SK-N-SH (cell line): ENCODE measurements around the gene MAPRE2. TPM values are rescaled to one million over a fixed set of nuclear protein-coding genes. Genes with fewer than 3 reads are reported as not detected.

Source experiments
- CTCF ChIA-PET: fragments of 300-600, 350-600 bp; formaldehyde crosslinking; extraction: SDS; loops from one replicate; lab custom pipeline; 2021; lab: Yijun Ruan, JAX
- POLR2A ChIA-PET: fragments of 350-600 bp; sonication (Branson Sonifier 250); formaldehyde crosslinking; extraction: SDS; loops from one replicate; lab custom pipeline; 2020; ENCODE audit warnings: antibody characterized with exemption, inconsistent platforms; lab: Yijun Ruan, JAX
- DNase-seq: peaks from one replicate; pipeline ENCODE4 v3.0.0; 2012
- H2AFZ ChIP-seq: fragments of 200-600 bp; sonication (generic); 2 replicates; pipeline ENCODE4 v1.8.1; 2016; ENCODE audit warnings: antibody characterized with exemption, mild to moderate bottlenecking, low read depth
- H3F3A ChIP-seq: fragments of 200-600 bp; sonication (generic); replicated peaks from 2 replicates; pipeline ENCODE3; 2016; ENCODE audit warnings: antibody characterized with exemption, mild to moderate bottlenecking; ENCODE audit not compliant: insufficient read depth
- H3K27ac ChIP-seq, 2 experiments: fragments of 200-500 bp in 1 of 2; fragments of 200-600 bp in 1 of 2; sonication (Bioruptor generic) in 1 of 2; sonication (generic), shearing (Covaris generic) in 1 of 2; 2 replicates each; pipeline versions ENCODE4 v1.5.1 to v1.6.1; 2014 to 2016; ENCODE audit warnings: low read depth in 2 of 2, inconsistent platforms in 1 of 2, low read length in 1 of 2, mild to moderate bottlenecking in 1 of 2, mixed read lengths in 1 of 2
- H3K27me3 ChIP-seq: fragments of 200-600 bp; sonication (generic), shearing (Covaris generic); 2 replicates; pipeline ENCODE4 v1.6.1; 2016; ENCODE audit warnings: mixed run types; ENCODE audit not compliant: insufficient read depth
- H3K36me3 ChIP-seq, 2 experiments: fragments of 200-500 bp in 1 of 2; fragments of 200-600 bp in 1 of 2; sonication (Bioruptor generic) in 1 of 2; sonication (generic) in 1 of 2; replicated peaks in 1 of 2; 2 replicates each; pipeline versions ENCODE3 to v1.5.1; 2014 to 2016; ENCODE audit warnings: low read length in 1 of 2, mild to moderate bottlenecking in 1 of 2; ENCODE audit not compliant: insufficient read depth in 2 of 2, control insufficient read depth in 1 of 2
- H3K4me1 ChIP-seq, 2 experiments: fragments of 200-500 bp in 1 of 2; fragments of 200-600 bp in 1 of 2; sonication (Bioruptor generic) in 1 of 2; sonication (generic), shearing (Covaris generic) in 1 of 2; 2 replicates each; pipeline versions ENCODE4 v1.5.1 to v1.6.1; 2014 to 2016; ENCODE audit warnings: low read depth in 1 of 2, low read length in 1 of 2, mixed run types in 1 of 2; ENCODE audit not compliant: insufficient read depth in 2 of 2, control insufficient read depth in 1 of 2
- H3K4me2 ChIP-seq: fragments of 200-600 bp; sonication (generic), shearing (Covaris generic); 2 replicates; pipeline ENCODE4 v1.6.1; 2017; ENCODE audit warnings: mixed run types
- H3K4me3 ChIP-seq, 2 experiments: fragments of 200-500 bp in 1 of 2; fragments of 200-600 bp in 1 of 2; sonication (Bioruptor generic) in 1 of 2; sonication (generic), shearing (Covaris generic) in 1 of 2; 2 replicates each; pipeline versions ENCODE4 v1.5.1 to v1.8.1; 2014 to 2016; ENCODE audit warnings: low read depth in 2 of 2, inconsistent platforms in 1 of 2, low read length in 1 of 2, mild to moderate bottlenecking in 1 of 2, mixed read lengths in 1 of 2, moderate library complexity in 1 of 2
- H3K79me2 ChIP-seq: fragments of 200-600 bp; sonication (generic); 2 replicates; pipeline ENCODE4 v1.8.1; 2017; ENCODE audit warnings: mild to moderate bottlenecking; ENCODE audit not compliant: insufficient read depth
- H3K9ac ChIP-seq: fragments of 200-600 bp; sonication (generic); 2 replicates; pipeline ENCODE4 v1.6.1; 2017; ENCODE audit warnings: mixed run types
- H3K9me2 ChIP-seq: fragments of 200-600 bp; sonication (generic); 2 replicates; pipeline ENCODE4 v1.6.1; 2017; ENCODE audit warnings: mixed run types
- H3K9me3 ChIP-seq: fragments of 200-600 bp; sonication (generic); 2 replicates; pipeline ENCODE4 v1.6.1; 2017; ENCODE audit warnings: mixed run types, mild to moderate bottlenecking, moderate library complexity
- H4K20me1 ChIP-seq: fragments of 200-600 bp; sonication (generic); 2 replicates; pipeline ENCODE4 v1.6.1; 2017; ENCODE audit warnings: mild to moderate bottlenecking, mixed run types; ENCODE audit not compliant: insufficient read depth
- CHD2 ChIP-seq: fragments of 150-350 bp; IDR thresholded peaks from 2 replicates; pipeline ENCODE4 v1.6.1; 2018; ENCODE audit warnings: low read length; ENCODE audit not compliant: partially characterized antibody
- ELF1 ChIP-seq: IDR thresholded peaks from 2 replicates; pipeline ENCODE4 v1.4.0; 2012
- GABPA ChIP-seq: IDR thresholded peaks from 2 replicates; pipeline ENCODE4 v1.4.0; 2012; ENCODE audit warnings: low read depth, mild to moderate bottlenecking
- IRF3 ChIP-seq: fragments of 150-350 bp; IDR thresholded peaks from 2 replicates; pipeline ENCODE4 v1.6.1; 2016; ENCODE audit warnings: mild to moderate bottlenecking, low read depth, low read length
- JUND ChIP-seq: IDR thresholded peaks from 2 replicates; pipeline ENCODE4 v1.4.0; 2012
- NFIC ChIP-seq: IDR thresholded peaks from 2 replicates; pipeline ENCODE4 v1.4.0; 2012; ENCODE audit warnings: borderline replicate concordance
- PBX3 ChIP-seq: IDR thresholded peaks from 2 replicates; pipeline ENCODE4; 2012
- POLR2AphosphoS5 ChIP-seq: IDR thresholded peaks from 2 replicates; pipeline ENCODE4 v1.6.1; 2012; ENCODE audit warnings: low read depth, low read length
- RAD21 ChIP-seq: IDR thresholded peaks from 2 replicates; pipeline ENCODE4 v1.6.1; 2012; ENCODE audit warnings: mild to moderate bottlenecking, low read length
- RCOR1 ChIP-seq: fragments of 150-350 bp; IDR thresholded peaks from 2 replicates; pipeline ENCODE4 v1.6.1; 2017; ENCODE audit warnings: antibody characterized with exemption, low read length
- REST ChIP-seq: IDR thresholded peaks from 2 replicates; pipeline ENCODE4 v1.6.1; 2012; ENCODE audit warnings: mild to moderate bottlenecking, low read depth, low read length, moderate library complexity
- SIN3A ChIP-seq: IDR thresholded peaks from 2 replicates; pipeline ENCODE4 v1.6.1; 2012; ENCODE audit warnings: low read depth, mild to moderate bottlenecking, low read length, moderate library complexity, borderline replicate concordance
- TCF12 ChIP-seq: IDR thresholded peaks from 2 replicates; pipeline ENCODE4 v1.4.0; 2012
- USF1 ChIP-seq: IDR thresholded peaks from 2 replicates; pipeline ENCODE4 v1.4.0; 2012; ENCODE audit warnings: low read depth, borderline replicate concordance
- USF2 ChIP-seq: fragments of 150-350 bp; IDR thresholded peaks from 2 replicates; pipeline ENCODE4 v1.6.1; 2017; ENCODE audit warnings: antibody characterized with exemption, low read length, low read depth, borderline replicate concordance
- WGBS: methylation state at CpG from one replicate; pipeline ENCODE4 v1.1.6; 2017; ENCODE audit warnings: low lambda C conversion rate; 5-methylcytosine and 5-hydroxymethylcytosine counted together
- polyA plus RNA-seq, 3 experiments: library from polyadenylated mRNA; depleted of rRNA; stranded (reverse); fragments of >200 nt; gene quantifications; 2 replicates each; pipeline ENCODE4 v1.2.3, GENCODE V29; 2012

Gene MAPRE2
- polyA plus RNA-seq, 1 of the 3 experiments (the other 2 are of a cell fraction) = 11.5 TPM

- POLR2A ChIA-PET = no interaction called here
- no peak overlapping the region for H3K4me3 ChIP-seq
- WGBS = 98% methylated on average over 2 of the region's 2 CpGs
- CTCF ChIA-PET = no interaction called here
- no peak overlapping the region for H3K4me2 ChIP-seq
- no peaks in the 10 kb centered on the region for H3K9me2 ChIP-seq
- TF ChIP-seq SIN3A (no peak), POLR2AphosphoS5 (no peak), RCOR1 (no peak), USF1 (no peak)
- TF ChIP-seq, all 33 proteins: peak for 0
- H3K9ac ChIP-seq = no peak overlapping the region
- H3K36me3 ChIP-seq = no peaks in the 10 kb centered on the region
- H2AFZ ChIP-seq = no peak overlapping the region
- H3K79me2 ChIP-seq = no peaks in the 10 kb centered on the region
- no peaks in the 10 kb centered on the region for H3F3A ChIP-seq
- no peaks in the 10 kb centered on the region for H3K9me3 ChIP-seq
- no peak overlapping the region for H3K27ac ChIP-seq
- no peaks in the 10 kb centered on the region for H4K20me1 ChIP-seq
- DNase-seq = no peak
- H3K27me3 ChIP-seq = no peaks in the 10 kb centered on the region
- H3K4me1 ChIP-seq = peaks cover under 1 to 13% of the 10 kb centered on the region in 2 experiments; a peak in 2 of 4 replicates
These were observed 14.5 kb downstream of the MAPRE2 start for GRCh38 chr18:35055726-35056125.

GRCh38 chr18:35059280-35059927 lies 18.2 kb downstream of the MAPRE2 start:
- 97% methylated on average over 5 of the region's 5 CpGs for WGBS
- ChIA-PET POLR2A (no interaction called here), CTCF (interaction anchor here (0.9 to 1.4 kb wide), 4 partner anchors 14 to 171 kb away, joined by 3 to 5 read pairs (median 3); no protein-coding TSS in a partner anchor)
- no peak for DNase-seq
- H3K27ac ChIP-seq = no peak overlapping the region
- H3K9ac ChIP-seq = no peak overlapping the region
- no peak overlapping the region for H3K4me2 ChIP-seq
- H3K4me3 ChIP-seq = no peak overlapping the region
- H3K9me3 ChIP-seq = no peaks in the 10 kb centered on the region
- no peaks in the 10 kb centered on the region for H4K20me1 ChIP-seq
- H3K36me3 ChIP-seq = no peaks in the 10 kb centered on the region
- H3K27me3 ChIP-seq = no peaks in the 10 kb centered on the region
- no peaks in the 10 kb centered on the region for H3K9me2 ChIP-seq
- H3K4me1 ChIP-seq = peaks cover 0 to 5% of the 10 kb centered on the region in 2 experiments; a peak in 2 of 4 replicates
- 0 out of 2 replicates have a peak, but pooled peaks cover 7% of the 10 kb centered on the region for H3K79me2 ChIP-seq
- H2AFZ ChIP-seq = no peak overlapping the region
- no peaks in the 10 kb centered on the region for H3F3A ChIP-seq
- TF ChIP-seq RAD21 (no peak), TCF12 (no peak), NFIC (no peak), IRF3 (no peak), RCOR1 (no peak), GABPA (no peak), POLR2AphosphoS5 (no peak), USF1 (no peak), PBX3 (no peak), USF2 (no peak), REST (no peak), CHD2 (no peak), JUND (no peak), ELF1 (no peak)
